PC-3 (cell line): ENCODE measurements around the gene IL17RD. TPM values are rescaled to one million over a fixed set of nuclear protein-coding genes. Genes with fewer than 3 reads are reported as not detected.

Experiments
- ATAC-seq: fragments of 200-7000 bp; cut with Tn5 transposase; 2 replicates; pipeline ENCODE4 v1.9.1; 2020; ENCODE audit warnings: mild to moderate bottlenecking, moderate library complexity
- BruUV-seq: library from RNA; stranded (reverse); fragments of 400-500 nt; replicated peaks from 2 replicates; lab custom pipeline; 2021; lab: Mats Ljungman, UMichigan
- CTCF ChIA-PET: fragments of 300-600 bp; sonication (Branson Sonifier 250); formaldehyde crosslinking; loops from one replicate; lab custom pipeline; 2022; ENCODE audit warnings: antibody characterized with exemption; lab: Charles Lee
- POLR2A ChIA-PET: fragments of 300-600 bp; sonication (Branson Sonifier 250); formaldehyde crosslinking; loops from one replicate; lab custom pipeline; 2022; ENCODE audit warnings: antibody characterized with exemption; ENCODE audit not compliant: unreplicated experiment; lab: Charles Lee
- DNase-seq: peaks from one replicate; pipeline ENCODE4 v3.0.0-alpha.2; 2015
- H2AFZ ChIP-seq: fragments of 300-600 bp; sonication (generic); 2 replicates; pipeline ENCODE4 v1.6.0; 2016; ENCODE audit warnings: antibody characterized with exemption, low read length
- H3F3A ChIP-seq: fragments of 300-600 bp; sonication (generic); one replicate; pipeline ENCODE4 v1.6.0; 2017; ENCODE audit warnings: antibody characterized with exemption, low read length, control low read depth, mild to moderate bottlenecking; ENCODE audit not compliant: unreplicated experiment
- H3K27ac ChIP-seq: fragments of 300-600 bp; sonication (generic); 2 replicates; pipeline ENCODE4 v1.5.1; 2016; ENCODE audit warnings: mild to moderate bottlenecking, low read length
- H3K27me3 ChIP-seq: fragments of 300-600 bp; sonication (generic); 2 replicates; pipeline ENCODE4 v1.6.1; 2016; ENCODE audit warnings: low read length, mixed read lengths
- H3K36me3 ChIP-seq: fragments of 300-600 bp; sonication (generic); 2 replicates; pipeline ENCODE4 v1.6.1; 2016; ENCODE audit warnings: low read depth, mixed run types, low read length, mixed read lengths
- H3K4me1 ChIP-seq: fragments of 300-600 bp; sonication (generic); 2 replicates; pipeline ENCODE4 v1.5.1; 2016; ENCODE audit warnings: low read length; ENCODE audit not compliant: insufficient read depth
- H3K4me2 ChIP-seq: fragments of 300-600 bp; sonication (generic); 2 replicates; pipeline ENCODE4 v1.6.0; 2016; ENCODE audit warnings: low read length
- H3K4me3 ChIP-seq: fragments of 300-600 bp; sonication (generic); 2 replicates; pipeline ENCODE4 v1.5.1; 2016; ENCODE audit warnings: mild to moderate bottlenecking, low read length, mixed read lengths
- H3K79me2 ChIP-seq: fragments of 300-600 bp; sonication (generic); 2 replicates; pipeline ENCODE4 v1.6.1; 2017; ENCODE audit warnings: low read length, mixed read lengths
- H3K9ac ChIP-seq: fragments of 300-600 bp; sonication (generic); 2 replicates; pipeline ENCODE4 v1.6.0; 2016; ENCODE audit warnings: mild to moderate bottlenecking, low read length
- H3K9me2 ChIP-seq: fragments of 300-600 bp; sonication (generic); replicated peaks from 2 replicates; pipeline ENCODE4 v1.6.1; 2016; ENCODE audit warnings: mixed run types, low read length, mixed read lengths
- H3K9me3 ChIP-seq: fragments of 300-600 bp; sonication (generic); 2 replicates; pipeline ENCODE4 v1.6.1; 2016; ENCODE audit warnings: low read length, mixed read lengths
- H4K20me1 ChIP-seq: fragments of 300-600 bp; sonication (generic); 2 replicates; pipeline ENCODE4 v1.6.1; 2016; ENCODE audit warnings: low read length, mixed read lengths
- CTCF ChIP-seq: fragments of 300-600 bp; sonication (generic); conservative IDR thresholded peaks from 2 replicates; pipeline ENCODE4 v1.5.1; 2017; ENCODE audit warnings: antibody characterized with exemption, low read depth, mild to moderate bottlenecking, low read length
- EZH2 ChIP-seq: fragments of 300-600 bp; sonication (generic); IDR thresholded peaks from one replicate; pipeline ENCODE4 v1.6.1; 2017; ENCODE audit warnings: antibody characterized with exemption, mild to moderate bottlenecking, low read length; ENCODE audit not compliant: unreplicated experiment
- EZH2phosphoT487 ChIP-seq: fragments of 300-600 bp; sonication (generic); IDR thresholded peaks from 2 replicates; pipeline ENCODE4 v1.6.1; 2018; ENCODE audit warnings: mild to moderate bottlenecking, antibody characterized with exemption, low read length, borderline replicate concordance
- intact Hi-C: fragments of 100-400 bp; cut with micrococcal nuclease; formaldehyde crosslinking; loops from 2 replicates; pipeline ENCODE4 v1.9.0; 2023
- total RNA-seq: library from RNA; depleted of rRNA; stranded (reverse); fragments of >200 nt; gene quantifications from 2 replicates; pipeline ENCODE4 v1.2.3, GENCODE V29; 2014

IL17RD gene
- total RNA-seq, 1 experiment from 2014 or later: 3.7 TPM

- no peak overlapping the region for H3K4me2 ChIP-seq
- DNase-seq (no peak), ATAC-seq (no peak)
- no peak overlapping the region for H3K27ac ChIP-seq
- no peak overlapping the region for H3K4me3 ChIP-seq
- no peaks in the 10 kb centered on the region for H3K79me2 ChIP-seq
- no peaks in the 10 kb centered on the region for H3K36me3 ChIP-seq
- no peak overlapping the region for H2AFZ ChIP-seq
- intact Hi-C loops: no loop called here
- H4K20me1 ChIP-seq: no peaks in the 10 kb centered on the region
- no peaks in the 10 kb centered on the region for H3F3A ChIP-seq
- H3K4me1 ChIP-seq: peaks cover 10% of the 10 kb centered on the region
- TF ChIP-seq EZH2 (no peak), CTCF (no peak), EZH2phosphoT487 (no peak)
- H3K9ac ChIP-seq: no peak overlapping the region
- BruUV-seq: no TSS peak
- H3K27me3 ChIP-seq: no peaks in the 10 kb centered on the region
- ChIA-PET CTCF (no interaction called here), POLR2A (no interaction called here)
- H3K9me3 ChIP-seq: no peaks in the 10 kb centered on the region
- H3K9me2 ChIP-seq: no peaks in the 10 kb centered on the region
Measured at GRCh38 chr3:57169108-57169507, 4.0 kb upstream of the IL17RD start.

- intact Hi-C loops: no loop called here
- H3K9ac ChIP-seq: no peak overlapping the region
- no peaks in the 10 kb centered on the region for H4K20me1 ChIP-seq
- no TSS peak for BruUV-seq
- H3K27ac ChIP-seq: no peak overlapping the region
- DNase-seq (no peak), ATAC-seq (no peak)
- TF ChIP-seq EZH2: no peak
- no peak for TF ChIP-seq CTCF
- TF ChIP-seq EZH2phosphoT487: no peak
- POLR2A ChIA-PET: no interaction called here
- H3K4me2 ChIP-seq: no peak overlapping the region
- no peak overlapping the region for H2AFZ ChIP-seq
- H3K9me2 ChIP-seq: no peaks in the 10 kb centered on the region
- H3K79me2 ChIP-seq: no peaks in the 10 kb centered on the region
- no peak overlapping the region for H3K4me3 ChIP-seq
- CTCF ChIA-PET: interaction anchor here (0.6 kb wide), 1 partner anchor 108 kb away, joined by 3 read pairs; the partner anchor contains the start of gene SPATA12
- H3F3A ChIP-seq: no peaks in the 10 kb centered on the region
- no peaks in the 10 kb centered on the region for H3K36me3 ChIP-seq
- H3K27me3 ChIP-seq: no peaks in the 10 kb centered on the region
- H3K9me3 ChIP-seq: no peaks in the 10 kb centered on the region
- peaks cover 12% of the 10 kb centered on the region for H3K4me1 ChIP-seq
Measured at GRCh38 chr3:57168151-57168550, 3.0 kb upstream of the IL17RD start.

- no peak for TF ChIP-seq EZH2
- Histone ChIP-seq H3K4me1 (peaks cover 12% of the 10 kb centered on the region), H3K9ac (no peak overlapping the region), H2AFZ (no peak overlapping the region), H3K9me3 (no peaks in the 10 kb centered on the region), H4K20me1 (no peaks in the 10 kb centered on the region), H3K79me2 (no peaks in the 10 kb centered on the region), H3K9me2 (no peaks in the 10 kb centered on the region), H3K4me2 (no peak overlapping the region), H3K27ac (no peak overlapping the region), H3K36me3 (no peaks in the 10 kb centered on the region), H3K27me3 (no peaks in the 10 kb centered on the region), H3K4me3 (no peak overlapping the region), H3F3A (no peaks in the 10 kb centered on the region)
- ChIA-PET POLR2A (no interaction called here), CTCF (interaction anchor here (0.6 kb wide), 1 partner anchor 191 kb away, joined by 4 read pairs; no protein-coding TSS in a partner anchor)
- intact Hi-C loops: no loop called here
- BruUV-seq: no TSS peak
- DNase-seq: no peak
- no peak for ATAC-seq
Measured at GRCh38 chr3:57166660-57167059, 1.5 kb upstream of the IL17RD start.
